ENCODE measurements around the gene CD48. TPM values are rescaled to one million over a fixed set of nuclear protein-coding genes. Genes with fewer than 3 reads are reported as not detected.

The CD48 gene
- total RNA-seq, 1 donor from 2014 or later: 0.56 TPM

- DNase-seq (ENCODE audit: low spot score in 2 of 2, unreplicated experiment in 2 of 2): no peak
- peaks cover 15% of the 10 kb centered on the region for H3K4me1 Mint-ChIP-seq
- H3K36me3 Mint-ChIP-seq: no peaks in the 10 kb centered on the region
- TF ChIP-seq, protein P1, sequence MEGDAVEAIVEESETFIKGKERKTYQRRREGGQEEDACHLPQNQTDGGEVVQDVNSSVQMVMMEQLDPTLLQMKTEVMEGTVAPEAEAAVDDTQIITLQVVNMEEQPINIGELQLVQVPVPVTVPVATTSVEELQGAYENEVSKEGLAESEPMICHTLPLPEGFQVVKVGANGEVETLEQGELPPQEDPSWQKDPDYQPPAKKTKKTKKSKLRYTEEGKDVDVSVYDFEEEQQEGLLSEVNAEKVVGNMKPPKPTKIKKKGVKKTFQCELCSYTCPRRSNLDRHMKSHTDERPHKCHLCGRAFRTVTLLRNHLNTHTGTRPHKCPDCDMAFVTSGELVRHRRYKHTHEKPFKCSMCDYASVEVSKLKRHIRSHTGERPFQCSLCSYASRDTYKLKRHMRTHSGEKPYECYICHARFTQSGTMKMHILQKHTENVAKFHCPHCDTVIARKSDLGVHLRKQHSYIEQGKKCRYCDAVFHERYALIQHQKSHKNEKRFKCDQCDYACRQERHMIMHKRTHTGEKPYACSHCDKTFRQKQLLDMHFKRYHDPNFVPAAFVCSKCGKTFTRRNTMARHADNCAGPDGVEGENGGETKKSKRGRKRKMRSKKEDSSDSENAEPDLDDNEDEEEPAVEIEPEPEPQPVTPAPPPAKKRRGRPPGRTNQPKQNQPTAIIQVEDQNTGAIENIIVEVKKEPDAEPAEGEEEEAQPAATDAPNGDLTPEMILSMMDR (IDR thresholded peaks at IDR 0.05; ENCODE audit: unreplicated experiment): no peak
- H3K9me3 Mint-ChIP-seq: peaks cover 18% of the 10 kb centered on the region
- H3K27me3 Mint-ChIP-seq (ENCODE audit: low read depth): no peaks in the 10 kb centered on the region
- no peak overlapping the region for H3K27ac Mint-ChIP-seq
- no peak overlapping the region for H3K4me3 Mint-ChIP-seq
Measured at GRCh38 chr1:160658814-160659193, 52.8 kb downstream of the CD48 start.

DNA sequence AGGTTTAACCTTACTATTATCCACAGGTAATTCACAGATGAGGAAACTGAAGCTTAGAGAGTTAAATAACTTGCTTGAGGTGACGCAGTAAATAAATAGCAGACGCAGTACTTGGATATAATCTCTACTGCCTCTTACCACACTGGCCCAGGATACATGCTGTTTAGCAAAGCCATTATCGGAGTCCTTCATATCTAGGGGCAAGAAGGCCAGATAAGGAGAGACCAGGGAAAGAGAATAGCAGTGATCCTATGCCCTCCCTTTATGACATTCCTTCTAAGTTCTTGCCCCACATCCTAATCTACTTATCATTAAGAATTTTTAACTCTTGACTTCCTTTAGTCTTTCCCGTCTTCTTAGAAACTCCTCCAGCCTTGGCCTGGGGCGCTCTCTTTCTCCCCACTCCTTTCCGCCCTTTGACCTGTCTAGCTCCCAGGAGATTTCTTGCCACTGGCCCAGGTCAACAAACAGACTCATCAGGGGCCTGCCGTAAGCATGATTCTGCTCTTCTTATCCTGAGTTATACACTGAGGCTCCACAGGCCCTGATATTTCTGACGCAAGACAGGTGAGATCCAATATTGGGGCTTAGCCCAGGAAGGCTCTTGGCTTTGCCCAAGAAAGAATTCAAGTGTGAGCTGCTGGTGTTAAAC is 53.3 kb downstream of the CD48 start:
- Mint-ChIP-seq H3K4me3 (no peak overlapping the region), H3K27ac (no peak overlapping the region), H3K4me1 (peaks cover 16% of the 10 kb centered on the region), H3K36me3 (no peaks in the 10 kb centered on the region), H3K9me3 (peaks cover 18% of the 10 kb centered on the region), H3K27me3 (ENCODE audit: low read depth) (no peaks in the 10 kb centered on the region)
- no peak for DNase-seq (ENCODE audit: low spot score in 2 of 2, unreplicated experiment in 2 of 2)
- TF ChIP-seq, protein P1 (IDR thresholded peaks at IDR 0.05; ENCODE audit: unreplicated experiment): no peak

- Mint-ChIP-seq H3K27ac (no peak overlapping the region), H3K9me3 (peaks cover 18% of the 10 kb centered on the region), H3K4me1 (peaks cover 26% of the 10 kb centered on the region), H3K27me3 (ENCODE audit: low read depth) (no peaks in the 10 kb centered on the region), H3K36me3 (no peaks in the 10 kb centered on the region), H3K4me3 (no peak overlapping the region)
- TF ChIP-seq, protein P1 (IDR thresholded peaks at IDR 0.05; ENCODE audit: unreplicated experiment): no peak
- DNase-seq (ENCODE audit: low spot score in 2 of 2, unreplicated experiment in 2 of 2): no peak
Measured at GRCh38 chr1:160657250-160657781, 54.3 kb downstream of the CD48 start.

DNA sequence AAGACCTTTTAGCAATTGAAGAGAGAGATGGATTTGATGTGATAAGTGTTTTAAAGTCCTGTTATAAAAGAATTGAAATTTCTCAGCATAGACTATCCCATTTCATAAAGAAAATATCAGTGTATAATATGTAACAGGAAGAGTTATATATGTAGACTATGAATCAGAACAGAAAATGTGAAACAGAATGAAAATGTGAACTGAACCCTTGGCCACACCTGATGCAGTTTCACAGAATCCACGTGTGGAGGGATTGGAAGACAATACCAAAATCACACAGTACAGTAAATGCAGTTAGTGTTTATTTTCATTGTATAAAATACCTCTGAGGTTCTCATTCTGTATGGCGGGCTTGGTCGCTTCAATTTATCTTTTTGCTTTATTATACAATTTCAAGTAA is 54.9 kb downstream of the CD48 start:
- Mint-ChIP-seq H3K36me3 (no peaks in the 10 kb centered on the region), H3K9me3 (peaks cover 18% of the 10 kb centered on the region), H3K4me1 (peaks cover 32% of the 10 kb centered on the region), H3K27me3 (ENCODE audit: low read depth) (no peaks in the 10 kb centered on the region), H3K27ac (no peak overlapping the region), H3K4me3 (no peak overlapping the region)
- TF ChIP-seq, protein P1 (IDR thresholded peaks at IDR 0.05; ENCODE audit: unreplicated experiment): no peak
- DNase-seq (ENCODE audit: low spot score in 2 of 2, unreplicated experiment in 2 of 2): no peak

DNA sequence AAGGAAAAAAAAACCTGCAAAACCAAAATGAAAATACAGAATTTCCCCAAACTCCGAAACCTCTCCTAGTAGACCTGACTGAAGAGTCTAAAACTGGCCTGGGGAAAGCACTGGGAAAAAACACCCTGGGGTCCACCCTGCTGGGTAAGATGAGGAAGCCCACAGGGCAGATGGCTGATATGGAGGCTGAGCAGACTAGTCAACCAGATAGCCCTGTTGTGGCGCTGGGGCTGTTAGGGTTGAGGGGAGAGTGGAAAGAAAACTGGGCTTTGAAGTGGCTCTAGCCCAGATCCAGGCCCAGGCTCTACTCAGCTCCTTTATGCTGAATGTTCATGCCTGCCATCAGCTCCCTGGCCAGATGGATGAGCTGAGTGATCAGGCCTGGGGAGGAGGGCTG is 58.0 kb downstream of the CD48 start:
- H3K36me3 Mint-ChIP-seq: no peaks in the 10 kb centered on the region
- H3K4me3 Mint-ChIP-seq: no peak overlapping the region
- no peak overlapping the region for H3K27ac Mint-ChIP-seq
- TF ChIP-seq, protein P1 (IDR thresholded peaks at IDR 0.05; ENCODE audit: unreplicated experiment): no peak
- H3K9me3 Mint-ChIP-seq: no peaks in the 10 kb centered on the region
- H3K4me1 Mint-ChIP-seq: peaks cover 40% of the 10 kb centered on the region
- no peak for DNase-seq (ENCODE audit: low spot score in 2 of 2, unreplicated experiment in 2 of 2)
- H3K27me3 Mint-ChIP-seq (ENCODE audit: low read depth): no peaks in the 10 kb centered on the region
